Ascending aorta (tissue), 2 donors: Measurements from ENCODE around the gene POLR3A. TPM values are rescaled to one million over a fixed set of nuclear protein-coding genes. Genes with fewer than 3 reads are reported as not detected.
A peak's percentile ranks its signal among the peaks of the same experiment; 100 is the strongest.

Experiments
- DNase-seq, 2 donors: peaks; one replicate each; pipeline ENCODE4 v3.0.0-alpha.2; 2019; ENCODE audit warnings: low spot score in 2 of 2
- H3K27ac ChIP-seq, 2 donors: fragments of 200-600 bp; sonication (generic); one replicate each; pipeline ENCODE4 v1.5.1; 2016 to 2017; ENCODE audit warnings: mild to moderate bottlenecking in 1 of 2
- H3K27me3 ChIP-seq: fragments of 200-600 bp; sonication (generic); one replicate; pipeline ENCODE4 v1.5.1; 2017
- H3K36me3 ChIP-seq, 2 donors: fragments of 200-600 bp; sonication (generic); one replicate each; pipeline ENCODE4 v1.5.1; 2016
- H3K4me1 ChIP-seq, 2 donors: fragments of 200-600 bp; sonication (generic); one replicate each; pipeline ENCODE4 v1.5.1; 2016 to 2017; ENCODE audit warnings: mild to moderate bottlenecking in 1 of 2
- H3K4me3 ChIP-seq, 2 donors: fragments of 200-600 bp; sonication (generic); one replicate each; pipeline ENCODE4 v1.5.1; 2016 to 2017; ENCODE audit warnings: mild to moderate bottlenecking in 1 of 2
- H3K9me3 ChIP-seq, 2 donors: fragments of 200-600 bp; sonication (generic); one replicate each; pipeline ENCODE4 v1.5.1; 2016
- intact Hi-C: fragments of 100-400 bp; cut with DNase I; formaldehyde crosslinking; loops from one replicate; pipeline ENCODE4 v1.15.1; 2023
- total RNA-seq: library from RNA; depleted of rRNA; stranded (reverse); fragments of >200 nt; gene quantifications from one replicate; pipeline ENCODE4 v1.1.0, GENCODE V29; 2016
- TF ChIP-seq, protein P1 (sequence below), 3 experiments: fragments of 200-600 bp in 2 of 3; fragments of 450-650 bp in 1 of 3; sonication (generic) in 2 of 3; IDR thresholded peaks; one replicate each; pipeline ENCODE4 v1.5.1; 2016 to 2019; ENCODE audit warnings: antibody characterized with exemption in 3 of 3, mild to moderate bottlenecking in 1 of 3, moderate library complexity in 1 of 3

POLR3A gene
- total RNA-seq, 1 donor from 2014 or later = 18.6 TPM

DNA sequence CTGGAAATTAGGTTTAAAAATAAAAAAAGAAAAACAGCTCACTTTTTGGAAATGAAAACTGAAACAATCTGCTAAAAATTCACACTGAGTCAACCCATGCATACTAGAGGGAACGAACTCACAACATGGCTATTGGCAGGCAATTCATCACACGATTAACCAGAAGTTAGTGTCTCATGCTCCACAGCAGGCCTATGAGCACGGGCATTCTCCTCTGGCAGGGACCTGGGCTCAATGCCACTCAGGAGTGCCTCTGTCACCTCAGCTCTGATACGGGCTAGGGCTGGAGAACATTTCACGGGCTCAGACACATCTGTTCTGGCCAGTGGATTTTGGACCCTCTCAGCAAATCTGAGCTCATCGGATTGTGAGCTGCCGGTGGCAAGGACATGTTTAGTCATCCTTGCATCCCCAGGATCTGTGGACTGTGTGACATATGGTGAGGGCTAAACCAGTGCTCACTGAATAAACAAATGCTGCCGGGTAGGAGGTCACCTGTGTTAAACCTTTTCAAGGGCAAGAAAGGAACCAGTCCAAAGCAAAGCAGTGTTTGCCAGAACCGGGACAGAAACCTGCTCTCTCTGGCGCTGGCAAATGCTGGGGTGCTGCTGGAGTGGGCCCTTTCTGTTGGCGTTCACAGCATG is 40.1 kb downstream of the POLR3A start:
- intact Hi-C loops = loop anchor here (1.0 to 2.0 kb wide), 2 partner anchors 62 to 142 kb away; no protein-coding TSS in a partner anchor
- TF ChIP-seq, protein P1, sequence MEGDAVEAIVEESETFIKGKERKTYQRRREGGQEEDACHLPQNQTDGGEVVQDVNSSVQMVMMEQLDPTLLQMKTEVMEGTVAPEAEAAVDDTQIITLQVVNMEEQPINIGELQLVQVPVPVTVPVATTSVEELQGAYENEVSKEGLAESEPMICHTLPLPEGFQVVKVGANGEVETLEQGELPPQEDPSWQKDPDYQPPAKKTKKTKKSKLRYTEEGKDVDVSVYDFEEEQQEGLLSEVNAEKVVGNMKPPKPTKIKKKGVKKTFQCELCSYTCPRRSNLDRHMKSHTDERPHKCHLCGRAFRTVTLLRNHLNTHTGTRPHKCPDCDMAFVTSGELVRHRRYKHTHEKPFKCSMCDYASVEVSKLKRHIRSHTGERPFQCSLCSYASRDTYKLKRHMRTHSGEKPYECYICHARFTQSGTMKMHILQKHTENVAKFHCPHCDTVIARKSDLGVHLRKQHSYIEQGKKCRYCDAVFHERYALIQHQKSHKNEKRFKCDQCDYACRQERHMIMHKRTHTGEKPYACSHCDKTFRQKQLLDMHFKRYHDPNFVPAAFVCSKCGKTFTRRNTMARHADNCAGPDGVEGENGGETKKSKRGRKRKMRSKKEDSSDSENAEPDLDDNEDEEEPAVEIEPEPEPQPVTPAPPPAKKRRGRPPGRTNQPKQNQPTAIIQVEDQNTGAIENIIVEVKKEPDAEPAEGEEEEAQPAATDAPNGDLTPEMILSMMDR (IDR thresholded peaks at IDR 0.05) = no peak
- DNase-seq = peak; percentile 66 to 87
- Histone ChIP-seq H3K9me3 (no peaks in the 10 kb centered on the region), H3K4me1 (peaks cover 13 to 29% of the 10 kb centered on the region in 2 donors), H3K36me3 (peaks cover 45 to 59% of the 10 kb centered on the region in 2 donors), H3K27ac (peak overlapping the region; percentile 84 to 89), H3K4me3 (no peak overlapping the region), H3K27me3 (no peaks in the 10 kb centered on the region)

- peaks cover 13 to 29% of the 10 kb centered on the region in 2 donors for H3K4me1 ChIP-seq
- H3K4me3 ChIP-seq = no peak overlapping the region
- intact Hi-C loops = loop anchor here (1.0 to 2.0 kb wide), 2 partner anchors 14 to 141 kb away; no protein-coding TSS in a partner anchor
- peak overlapping the region; percentile 84 to 89 for H3K27ac ChIP-seq
- no peaks in the 10 kb centered on the region for H3K9me3 ChIP-seq
- peaks cover 48 to 59% of the 10 kb centered on the region in 2 donors for H3K36me3 ChIP-seq
- no peaks in the 10 kb centered on the region for H3K27me3 ChIP-seq
- DNase-seq = peak; percentile 58 to 85
- TF ChIP-seq, protein P1 (IDR thresholded peaks at IDR 0.05) = no peak
Observed at GRCh38 chr10:77987671-77988255, 41.6 kb downstream of the POLR3A start.

GRCh38 chr10:77984986-77985385 is 44.3 kb downstream of the POLR3A start:
- intact Hi-C loops = no loop called here
- TF ChIP-seq, protein P1 (IDR thresholded peaks at IDR 0.05) = no peak
- Histone ChIP-seq H3K9me3 (no peaks in the 10 kb centered on the region), H3K36me3 (peaks cover 63% of the 10 kb centered on the region in 2 donors), H3K4me3 (no peak overlapping the region), H3K27ac (no peak overlapping the region), H3K4me1 (peaks cover 13 to 29% of the 10 kb centered on the region in 2 donors), H3K27me3 (no peaks in the 10 kb centered on the region)
- DNase-seq = no peak

GRCh38 chr10:77983384-77984341 is 45.7 kb downstream of the POLR3A start:
- TF ChIP-seq, protein P1 (IDR thresholded peaks at IDR 0.05) = no peak
- no peak overlapping the region for H3K4me3 ChIP-seq
- no peaks in the 10 kb centered on the region for H3K27me3 ChIP-seq
- no peaks in the 10 kb centered on the region for H3K9me3 ChIP-seq
- intact Hi-C loops = no loop called here
- peak in 1 of 2 donors; percentile 39 for DNase-seq
- no peak overlapping the region for H3K27ac ChIP-seq
- peaks cover 13 to 21% of the 10 kb centered on the region in 2 donors for H3K4me1 ChIP-seq
- peaks cover 74 to 76% of the 10 kb centered on the region in 2 donors for H3K36me3 ChIP-seq

DNA sequence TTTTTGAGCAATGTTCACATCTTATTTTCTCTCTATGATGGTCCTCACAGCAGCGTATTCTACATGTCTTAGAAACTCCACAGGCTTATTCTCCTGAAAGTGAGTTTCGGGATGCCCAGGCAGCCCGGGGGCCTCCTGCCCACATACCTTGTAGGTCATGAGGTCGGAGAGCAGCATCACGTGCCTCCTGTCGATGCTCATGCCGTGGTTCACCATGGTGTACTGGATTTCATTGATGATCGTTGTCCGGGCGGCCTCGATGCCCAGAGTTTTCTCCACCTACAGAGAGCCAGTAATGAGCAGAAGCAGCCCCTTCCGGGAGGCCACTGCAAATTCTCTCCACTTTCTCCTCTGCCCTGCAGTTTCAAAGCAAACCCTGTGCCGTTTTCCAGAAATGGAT is 48.0 kb downstream of the POLR3A start:
- no peaks in the 10 kb centered on the region for H3K27me3 ChIP-seq
- no peak overlapping the region for H3K4me3 ChIP-seq
- H3K27ac ChIP-seq = no peak overlapping the region
- H3K9me3 ChIP-seq = no peaks in the 10 kb centered on the region
- TF ChIP-seq, protein P1 (IDR thresholded peaks at IDR 0.05) = no peak
- intact Hi-C loops = no loop called here
- peaks cover 84 to 95% of the 10 kb centered on the region in 2 donors for H3K36me3 ChIP-seq
- no peak for DNase-seq
- H3K4me1 ChIP-seq = no peaks in the 10 kb centered on the region
